D721Med (cell line): ENCODE measurements around the gene MESP2.

Experiments
- DNase-seq: peaks from one replicate; pipeline ENCODE4 v3.0.0; 2011; ENCODE audit warnings: low spot score; ENCODE audit not compliant: insufficient read length
- FAIRE-seq: peaks from 2 replicates; lab custom pipeline; 2011; peaks lifted over from hg19 to GRCh38; lab: Jason Lieb, UNC
- TF ChIP-seq, protein P1 (sequence below): IDR thresholded peaks from 2 replicates; pipeline ENCODE4 v1.5.1; 2012; ENCODE audit warnings: mild to moderate bottlenecking, control low read depth; ENCODE audit not compliant: insufficient read depth; ENCODE audit errors: missing control alignments

MESP2 gene

DNA sequence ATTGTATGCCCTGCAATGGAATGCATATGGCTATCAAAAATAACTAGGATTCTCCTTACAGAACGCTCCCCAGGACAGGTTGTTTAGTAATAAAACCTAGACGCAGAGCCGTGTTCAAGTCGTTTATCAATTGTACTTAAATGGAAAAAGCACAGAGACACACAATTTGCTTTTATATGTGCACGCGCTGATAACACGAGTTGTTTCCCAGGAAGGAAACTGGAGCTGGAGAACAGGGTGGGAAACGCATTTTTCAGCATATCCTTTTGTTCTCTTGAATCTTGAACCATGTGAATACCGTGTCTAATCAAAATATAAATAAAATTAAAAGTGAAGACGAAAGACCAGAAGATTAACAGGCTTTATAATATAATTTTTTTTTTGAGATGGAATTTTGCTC lies 42.2 kb downstream of the MESP2 start:
- FAIRE-seq = no peak
- no peak for DNase-seq
- TF ChIP-seq, protein P1, sequence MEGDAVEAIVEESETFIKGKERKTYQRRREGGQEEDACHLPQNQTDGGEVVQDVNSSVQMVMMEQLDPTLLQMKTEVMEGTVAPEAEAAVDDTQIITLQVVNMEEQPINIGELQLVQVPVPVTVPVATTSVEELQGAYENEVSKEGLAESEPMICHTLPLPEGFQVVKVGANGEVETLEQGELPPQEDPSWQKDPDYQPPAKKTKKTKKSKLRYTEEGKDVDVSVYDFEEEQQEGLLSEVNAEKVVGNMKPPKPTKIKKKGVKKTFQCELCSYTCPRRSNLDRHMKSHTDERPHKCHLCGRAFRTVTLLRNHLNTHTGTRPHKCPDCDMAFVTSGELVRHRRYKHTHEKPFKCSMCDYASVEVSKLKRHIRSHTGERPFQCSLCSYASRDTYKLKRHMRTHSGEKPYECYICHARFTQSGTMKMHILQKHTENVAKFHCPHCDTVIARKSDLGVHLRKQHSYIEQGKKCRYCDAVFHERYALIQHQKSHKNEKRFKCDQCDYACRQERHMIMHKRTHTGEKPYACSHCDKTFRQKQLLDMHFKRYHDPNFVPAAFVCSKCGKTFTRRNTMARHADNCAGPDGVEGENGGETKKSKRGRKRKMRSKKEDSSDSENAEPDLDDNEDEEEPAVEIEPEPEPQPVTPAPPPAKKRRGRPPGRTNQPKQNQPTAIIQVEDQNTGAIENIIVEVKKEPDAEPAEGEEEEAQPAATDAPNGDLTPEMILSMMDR = no peak

DNA sequence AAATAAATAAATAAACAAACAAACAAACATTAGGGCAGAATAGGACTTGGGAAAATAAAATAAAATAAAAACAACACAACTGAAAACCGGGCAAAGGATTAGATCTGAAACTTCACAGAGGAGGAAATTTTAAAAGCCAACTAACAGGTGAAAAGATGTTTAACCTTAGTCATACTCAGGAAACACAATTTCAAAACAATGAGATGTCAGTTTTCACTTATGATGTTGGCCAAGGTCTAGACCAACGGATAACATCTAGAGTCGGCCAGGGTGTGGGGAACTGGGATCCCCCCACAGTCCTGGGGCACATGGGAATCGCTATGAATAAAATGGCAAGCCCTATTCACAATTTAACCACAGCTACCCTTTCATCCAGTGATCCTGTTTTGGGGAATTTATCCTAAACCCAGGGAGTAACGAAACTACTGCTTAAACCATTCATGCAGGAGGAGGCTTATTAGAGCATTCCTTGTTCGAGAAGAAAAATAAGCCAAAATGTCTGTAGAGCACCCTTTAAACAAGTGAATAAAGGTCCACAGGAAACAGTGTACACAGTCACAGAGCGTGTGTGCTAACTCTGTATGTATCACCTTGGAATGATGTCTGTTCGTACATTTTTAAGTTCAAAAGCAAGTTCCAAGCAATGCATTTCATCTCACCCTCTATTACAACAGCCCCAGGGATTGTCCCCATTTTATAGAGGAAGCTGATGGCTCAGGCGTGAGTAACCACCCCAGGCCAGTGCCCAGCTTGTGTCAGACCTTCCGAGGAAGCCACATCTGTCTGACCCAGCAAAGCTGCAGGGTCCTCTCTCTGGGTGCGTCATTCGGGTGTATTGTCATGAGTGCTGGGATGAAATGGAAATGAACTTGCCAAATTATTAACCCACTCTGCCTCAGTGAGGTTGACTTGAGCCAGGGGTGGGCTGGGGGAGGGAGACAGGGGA lies 44.8 kb downstream of the MESP2 start:
- DNase-seq = no peak

GRCh38 chr15:89822026-89822425 lies 45.9 kb downstream of the MESP2 start:
- DNase-seq (peak; percentile 37), FAIRE-seq (no peak)

More for the DNA sequence above, 44.8 kb downstream of the MESP2 start:
- TF ChIP-seq, protein P1 = no peak
- no peak for FAIRE-seq

DNA sequence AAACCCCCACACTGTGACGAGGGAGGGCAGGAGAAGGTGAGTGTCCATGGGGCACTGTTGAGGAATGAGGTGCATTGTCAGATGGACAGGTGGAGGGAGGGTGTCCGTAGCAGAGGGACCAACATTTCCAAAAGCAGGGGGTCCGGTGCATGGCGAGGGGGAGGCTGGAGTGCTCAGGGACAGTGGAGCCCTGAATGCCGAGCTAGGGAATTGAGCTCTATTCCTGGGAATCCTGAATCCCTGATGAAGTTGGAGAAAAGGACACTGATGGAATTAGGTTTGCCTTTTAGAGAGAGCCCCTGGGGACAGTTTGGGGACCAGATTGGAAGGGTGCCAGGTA lies 46.4 kb downstream of the MESP2 start:
- no peak for DNase-seq
- TF ChIP-seq, protein P1 = no peak
- FAIRE-seq = no peak

More at GRCh38 chr15:89822026-89822425, 45.9 kb downstream of the MESP2 start:
- TF ChIP-seq, protein P1 = no peak

GRCh38 chr15:89822951-89823711 lies 47.0 kb downstream of the MESP2 start:
- FAIRE-seq (no peak), DNase-seq (no peak)
- TF ChIP-seq, protein P1 = no peak

- TF ChIP-seq, protein P1 = no peak
- FAIRE-seq (no peak), DNase-seq (no peak)
These were observed 47.9 kb downstream of the MESP2 start for GRCh38 chr15:89823836-89824606.
